Ishikawa (cell line): ENCODE data around the gene AKAP1.

Source experiments
- CEBPB ChIP-seq: IDR thresholded peaks from 2 replicates; pipeline ENCODE4 v1.6.1; 2012
- CREB1 ChIP-seq: IDR thresholded peaks from 2 replicates; pipeline ENCODE4 v1.6.1; 2012; ENCODE audit warnings: low read depth
- EGR1 ChIP-seq: IDR thresholded peaks from 2 replicates; pipeline ENCODE4 v1.6.1; 2012
- EP300 ChIP-seq: IDR thresholded peaks from 2 replicates; pipeline ENCODE4 v1.6.1; 2012; ENCODE audit warnings: borderline replicate concordance
- FOXM1 ChIP-seq: IDR thresholded peaks from 2 replicates; pipeline ENCODE4 v1.6.1; 2012; ENCODE audit warnings: low read depth, borderline replicate concordance
- MAX ChIP-seq: IDR thresholded peaks from 2 replicates; pipeline ENCODE4 v1.6.1; 2012
- RAD21 ChIP-seq: IDR thresholded peaks from 2 replicates; pipeline ENCODE4 v1.6.1; 2012; ENCODE audit warnings: low read depth
- REST ChIP-seq: IDR thresholded peaks from 2 replicates; pipeline ENCODE4 v1.6.1; 2012; ENCODE audit warnings: low read depth, mild to moderate bottlenecking
- TAF1 ChIP-seq: IDR thresholded peaks from 2 replicates; pipeline ENCODE4 v1.6.1; 2012; ENCODE audit warnings: low read depth, mild to moderate bottlenecking
- TCF12 ChIP-seq: IDR thresholded peaks from 2 replicates; pipeline ENCODE4 v1.6.1; 2012; ENCODE audit warnings: low read depth
- TEAD4 ChIP-seq: IDR thresholded peaks from 2 replicates; pipeline ENCODE4 v1.6.1; 2012
- USF1 ChIP-seq: IDR thresholded peaks from 2 replicates; pipeline ENCODE4 v1.6.1; 2012
- YY1 ChIP-seq: IDR thresholded peaks from 2 replicates; pipeline ENCODE4 v1.6.1; 2012; ENCODE audit warnings: low read depth
- ZBTB7A ChIP-seq: IDR thresholded peaks from 2 replicates; pipeline ENCODE4 v1.6.1; 2012; ENCODE audit warnings: low read depth

- TF ChIP-seq REST (no peak), MAX (no peak), USF1 (no peak), CEBPB (no peak), RAD21 (no peak), TCF12 (no peak), EP300 (no peak), FOXM1 (no peak), TAF1 (no peak), EGR1 (no peak), YY1 (no peak), CREB1 (no peak), ZBTB7A (no peak), TEAD4 (no peak)
Observed at GRCh38 chr17:57117798-57118197, 32.8 kb downstream of the AKAP1 start.
